ENCODE measurements around the gene GJB6. TPM values are rescaled to one million over a fixed set of nuclear protein-coding genes. Genes with fewer than 3 reads are reported as not detected.

The GJB6 gene
- total and polyA plus RNA-seq, 2 experiments from 2014 or later: not detected

DNA sequence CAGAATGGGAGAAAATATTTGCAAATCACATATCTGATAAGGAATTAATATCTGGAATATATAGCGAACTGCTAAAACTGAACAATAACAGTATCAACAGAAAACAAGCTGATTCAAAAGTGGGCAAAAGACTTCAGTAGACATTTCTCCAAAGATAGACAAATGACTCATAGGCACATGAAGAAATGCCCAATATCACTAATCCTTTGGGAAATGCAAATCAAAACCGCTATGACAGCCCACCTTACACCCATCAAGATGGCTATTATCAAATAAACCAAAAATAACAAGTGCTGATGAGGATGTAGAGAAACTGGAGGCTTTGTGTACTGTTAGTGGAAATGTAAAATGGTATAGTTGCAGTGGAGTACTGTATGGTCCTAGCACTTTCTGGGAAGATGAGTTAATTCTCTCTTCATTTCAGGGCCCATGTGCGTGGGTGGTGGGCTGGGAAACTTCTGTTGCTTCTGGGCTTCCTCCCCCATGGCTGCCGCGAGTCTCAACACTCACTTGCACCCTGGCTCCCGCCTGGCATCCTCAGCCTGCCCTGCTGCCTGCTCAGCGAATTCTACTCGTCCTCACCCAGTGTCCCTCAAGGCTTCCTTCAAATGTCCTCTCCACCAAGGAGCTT, 58.9 kb downstream of the GJB6 start (continued):
- TF ChIP-seq, protein P1, sequence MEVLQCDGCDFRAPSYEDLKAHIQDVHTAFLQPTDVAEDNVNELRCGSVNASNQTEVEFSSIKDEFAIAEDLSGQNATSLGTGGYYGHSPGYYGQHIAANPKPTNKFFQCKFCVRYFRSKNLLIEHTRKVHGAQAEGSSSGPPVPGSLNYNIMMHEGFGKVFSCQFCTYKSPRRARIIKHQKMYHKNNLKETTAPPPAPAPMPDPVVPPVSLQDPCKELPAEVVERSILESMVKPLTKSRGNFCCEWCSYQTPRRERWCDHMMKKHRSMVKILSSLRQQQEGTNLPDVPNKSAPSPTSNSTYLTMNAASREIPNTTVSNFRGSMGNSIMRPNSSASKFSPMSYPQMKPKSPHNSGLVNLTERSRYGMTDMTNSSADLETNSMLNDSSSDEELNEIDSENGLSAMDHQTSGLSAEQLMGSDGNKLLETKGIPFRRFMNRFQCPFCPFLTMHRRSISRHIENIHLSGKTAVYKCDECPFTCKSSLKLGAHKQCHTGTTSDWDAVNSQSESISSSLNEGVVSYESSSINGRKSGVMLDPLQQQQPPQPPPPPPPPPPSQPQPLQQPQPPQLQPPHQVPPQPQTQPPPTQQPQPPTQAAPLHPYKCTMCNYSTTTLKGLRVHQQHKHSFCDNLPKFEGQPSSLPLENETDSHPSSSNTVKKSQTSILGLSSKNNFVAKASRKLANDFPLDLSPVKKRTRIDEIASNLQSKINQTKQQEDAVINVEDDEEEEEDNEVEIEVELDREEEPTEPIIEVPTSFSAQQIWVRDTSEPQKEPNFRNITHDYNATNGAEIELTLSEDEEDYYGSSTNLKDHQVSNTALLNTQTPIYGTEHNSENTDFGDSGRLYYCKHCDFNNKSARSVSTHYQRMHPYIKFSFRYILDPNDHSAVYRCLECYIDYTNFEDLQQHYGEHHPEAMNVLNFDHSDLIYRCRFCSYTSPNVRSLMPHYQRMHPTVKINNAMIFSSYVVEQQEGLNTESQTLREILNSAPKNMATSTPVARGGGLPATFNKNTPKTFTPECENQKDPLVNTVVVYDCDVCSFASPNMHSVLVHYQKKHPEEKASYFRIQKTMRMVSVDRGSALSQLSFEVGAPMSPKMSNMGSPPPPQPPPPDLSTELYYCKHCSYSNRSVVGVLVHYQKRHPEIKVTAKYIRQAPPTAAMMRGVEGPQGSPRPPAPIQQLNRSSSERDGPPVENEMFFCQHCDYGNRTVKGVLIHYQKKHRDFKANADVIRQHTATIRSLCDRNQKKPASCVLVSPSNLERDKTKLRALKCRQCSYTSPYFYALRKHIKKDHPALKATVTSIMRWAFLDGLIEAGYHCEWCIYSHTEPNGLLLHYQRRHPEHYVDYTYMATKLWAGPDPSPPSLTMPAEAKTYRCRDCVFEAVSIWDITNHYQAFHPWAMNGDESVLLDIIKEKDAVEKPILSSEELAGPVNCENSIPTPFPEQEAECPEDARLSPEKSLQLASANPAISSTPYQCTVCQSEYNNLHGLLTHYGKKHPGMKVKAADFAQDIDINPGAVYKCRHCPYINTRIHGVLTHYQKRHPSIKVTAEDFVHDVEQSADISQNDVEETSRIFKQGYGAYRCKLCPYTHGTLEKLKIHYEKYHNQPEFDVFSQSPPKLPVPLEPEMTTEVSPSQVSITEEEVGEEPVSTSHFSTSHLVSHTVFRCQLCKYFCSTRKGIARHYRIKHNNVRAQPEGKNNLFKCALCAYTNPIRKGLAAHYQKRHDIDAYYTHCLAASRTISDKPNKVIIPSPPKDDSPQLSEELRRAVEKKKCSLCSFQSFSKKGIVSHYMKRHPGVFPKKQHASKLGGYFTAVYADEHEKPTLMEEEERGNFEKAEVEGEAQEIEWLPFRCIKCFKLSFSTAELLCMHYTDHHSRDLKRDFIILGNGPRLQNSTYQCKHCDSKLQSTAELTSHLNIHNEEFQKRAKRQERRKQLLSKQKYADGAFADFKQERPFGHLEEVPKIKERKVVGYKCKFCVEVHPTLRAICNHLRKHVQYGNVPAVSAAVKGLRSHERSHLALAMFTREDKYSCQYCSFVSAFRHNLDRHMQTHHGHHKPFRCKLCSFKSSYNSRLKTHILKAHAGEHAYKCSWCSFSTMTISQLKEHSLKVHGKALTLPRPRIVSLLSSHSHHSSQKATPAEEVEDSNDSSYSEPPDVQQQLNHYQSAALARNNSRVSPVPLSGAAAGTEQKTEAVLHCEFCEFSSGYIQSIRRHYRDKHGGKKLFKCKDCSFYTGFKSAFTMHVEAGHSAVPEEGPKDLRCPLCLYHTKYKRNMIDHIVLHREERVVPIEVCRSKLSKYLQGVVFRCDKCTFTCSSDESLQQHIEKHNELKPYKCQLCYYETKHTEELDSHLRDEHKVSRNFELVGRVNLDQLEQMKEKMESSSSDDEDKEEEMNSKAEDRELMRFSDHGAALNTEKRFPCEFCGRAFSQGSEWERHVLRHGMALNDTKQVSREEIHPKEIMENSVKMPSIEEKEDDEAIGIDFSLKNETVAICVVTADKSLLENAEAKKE (CRISPR knock-in tag; IDR thresholded peaks at IDR 0.05): no peak
- TF ChIP-seq CREB1 (CRISPR knock-in tag; IDR thresholded peaks at IDR 0.05; ENCODE audit: low read depth): no peak
- no peak for TF ChIP-seq EZH2phosphoT487 (IDR thresholded peaks at IDR 0.05; ENCODE audit: unreplicated experiment)
- TF ChIP-seq CTCF (conservative IDR thresholded peaks at IDR 0.05; ENCODE audit: low read depth in 2 of 2): no peak
- no peak for TF ChIP-seq NANOG (IDR thresholded peaks at IDR 0.05; ENCODE audit: borderline replicate concordance)

Other genes starting within 250 kb of the GJB6 start
- 0.17 and 1.2 TPM in 2 replicates for gene GJA3, start 71.3 kb downstream of the GJB6 start, total RNA-seq (2014; rRNA removed; shearing (Covaris generic))
- 0.19 and 0.23 TPM in 2 replicates for gene GJA3, start 71.3 kb downstream of the GJB6 start, polyA plus RNA-seq (2016; fragmentation: Nextera tagmentation; extraction: Ambion mirVana)
- gene GJB2, start 39.4 kb downstream of the GJB6 start, total RNA-seq (2014; rRNA removed; shearing (Covaris generic)): not detected in 2 replicates
- not detected in 2 replicates for gene GJB2, start 39.4 kb downstream of the GJB6 start, polyA plus RNA-seq (2016; fragmentation: Nextera tagmentation; extraction: Ambion mirVana)